H1 (cell line): ENCODE results near the gene TNFRSF18. TPM values are rescaled to one million over a fixed set of nuclear protein-coding genes. Genes with fewer than 3 reads are reported as not detected.

Source experiments
- microRNA counts: library from miRNA; unstranded; fragments of <30 nt; microRNA quantifications from one replicate; lab custom pipeline; 2015
- microRNA-seq, 2 experiments: library from miRNA; unstranded; fragments of <30 nt; microRNA quantifications; one replicate each; pipeline versions ENCODE4 to v1.2.0, GENCODE V29; 2016 to 2020; ENCODE audit warnings: borderline microRNAs expressed in 2 of 2, borderline number of aligned reads in 2 of 2, borderline replicate concordance in 1 of 2
- polyA plus RNA-seq, 7 experiments: library from polyadenylated mRNA; depleted of rRNA in 3 of 7; stranded (reverse) in 5 of 7; unstranded in 2 of 7; fragments of >200 nt in 5 of 7; fragments of 200-250 nt in 2 of 7; gene quantifications; 1 replicate in 5 of 7; 2 replicates in 1 of 7; 4 replicates in 1 of 7; pipeline versions ENCODE4 v1.2.1 to v1.2.3, GENCODE V29; 2011 to 2013; ENCODE audit warnings: missing spikeins in 2 of 7, mixed read lengths in 2 of 7
- small RNA-seq: library from polyadenylated mRNA; stranded (forward); fragments of <200 nt; extraction: miRNeasy Mini kit (QIAGEN cat#:217004); gene quantifications from one replicate; pipeline ENCODE3, GENCODE V24; 2013; ENCODE audit not compliant: insufficient read depth
- total RNA-seq: library from RNA; stranded (reverse); fragmentation: NEBNext Ultra II Directional; extraction: Animal tissue kit (Norgen Biotek cat#: 25700); gene quantifications from 2 replicates; pipeline ENCODE4 v1.2.1, GENCODE V29; 2021

Gene TNFRSF18
- total and polyA plus RNA-seq, 2 of the 8 experiments (the other 6 are each of a cell fraction or from before 2014, with no cell fraction given), result 1.5 to 2.5 TPM

MicroRNAs encoded within 50 kb of the gene (microRNA counts, 767-probe panel; counts per million panel counts)
- microRNA hsa-miR-200a-3p (lab: Ali Mortazavi, UCI) (879 counts per million, percentile 95 among the panel's probes with 10 or more counts), microRNA hsa-miR-200b-3p (lab: Ali Mortazavi, UCI) (879 counts per million, percentile 95 among the panel's probes with 10 or more counts), microRNA hsa-miR-429 (lab: Ali Mortazavi, UCI) (879 counts per million, percentile 95 among the panel's probes with 10 or more counts)

Small RNA genes within 50 kb of the gene (microRNA-seq; reads per million reads assigned to microRNA genes)
- gene MIR200A, result 31.7 to 33.3 reads per million in 2 experiments
- gene MIR200B, result 128 to 269 reads per million in 2 experiments
- 60.7 to 79.8 reads per million in 2 experiments for gene MIR429

Small RNA genes within 50 kb of the gene (small RNA-seq; reads per million reads assigned to genes)
- gene MIR200A (64.1 reads per million, percentile 97 among the genes with 10 or more reads in this experiment), gene MIR200B (1,875 reads per million, percentile 99 among the genes with 10 or more reads in this experiment), gene MIR429 (245 reads per million, percentile 98 among the genes with 10 or more reads in this experiment)

Other genes starting within 250 kb of the TNFRSF18 start
- 130 TPM in 2 replicates for gene NOC2L, start 247.3 kb downstream of the TNFRSF18 start, total RNA-seq
- 74.7 and 115 TPM in 2 replicates for gene NOC2L, start 247.3 kb downstream of the TNFRSF18 start, polyA plus RNA-seq (2011; rRNA removed)
- 30.1 and 32.6 TPM in 2 replicates for gene KLHL17, start 246.0 kb downstream of the TNFRSF18 start, total RNA-seq
- gene KLHL17, start 246.0 kb downstream of the TNFRSF18 start, polyA plus RNA-seq (2011; rRNA removed), result 36.1 and 62.3 TPM in 2 replicates
- 1.5 TPM in 2 replicates for gene PLEKHN1, start 240.1 kb downstream of the TNFRSF18 start, total RNA-seq
- gene PLEKHN1, start 240.1 kb downstream of the TNFRSF18 start, polyA plus RNA-seq (2011; rRNA removed), result 0.39 and 1.2 TPM in 2 replicates
- gene PERM1, start 224.5 kb downstream of the TNFRSF18 start, total RNA-seq, result not detected in 2 replicates
- not detected in 2 replicates for gene PERM1, start 224.5 kb downstream of the TNFRSF18 start, polyA plus RNA-seq (2011; rRNA removed)
- 1.2 and 2.8 TPM in 2 replicates for gene HES4, start 206.5 kb downstream of the TNFRSF18 start, total RNA-seq
- gene HES4, start 206.5 kb downstream of the TNFRSF18 start, polyA plus RNA-seq (2011; rRNA removed), result 3.5 and 12.8 TPM in 2 replicates
- gene ISG15, start 193.1 kb downstream of the TNFRSF18 start, total RNA-seq, result 27.7 and 29.3 TPM in 2 replicates
- 121 and 123 TPM in 2 replicates for gene ISG15, start 193.1 kb downstream of the TNFRSF18 start, polyA plus RNA-seq (2011; rRNA removed)
- gene AGRN, start 186.5 kb downstream of the TNFRSF18 start, total RNA-seq, result 155 and 162 TPM in 2 replicates
- gene AGRN, start 186.5 kb downstream of the TNFRSF18 start, polyA plus RNA-seq (2011; rRNA removed), result 52.3 and 104 TPM in 2 replicates
- gene RNF223, start 132.3 kb downstream of the TNFRSF18 start, total RNA-seq, result not detected in 2 replicates
- gene RNF223, start 132.3 kb downstream of the TNFRSF18 start, polyA plus RNA-seq (2011; rRNA removed), result not detected in 2 replicates
- gene C1orf159, start 90.5 kb downstream of the TNFRSF18 start, total RNA-seq, result 10.9 and 12.4 TPM in 2 replicates
- gene C1orf159, start 90.5 kb downstream of the TNFRSF18 start, polyA plus RNA-seq (2011; rRNA removed), result 10.0 and 15.7 TPM in 2 replicates
- gene TTLL10, start 32.7 kb downstream of the TNFRSF18 start, total RNA-seq, result 1.6 and 1.7 TPM in 2 replicates
- 1.1 and 2.0 TPM in 2 replicates for gene TTLL10, start 32.7 kb downstream of the TNFRSF18 start, polyA plus RNA-seq (2011; rRNA removed)
- gene TNFRSF4, start 7.6 kb upstream of the TNFRSF18 start, total RNA-seq, result not detected in 2 replicates
- gene TNFRSF4, start 7.6 kb upstream of the TNFRSF18 start, polyA plus RNA-seq (2011; rRNA removed), result 0.06 TPM in 1 of 2 replicates, not detected in the other
- gene SDF4, start 25.4 kb upstream of the TNFRSF18 start, total RNA-seq, result 72.2 and 75.6 TPM in 2 replicates
- 45.5 and 69.8 TPM in 2 replicates for gene SDF4, start 25.4 kb upstream of the TNFRSF18 start, polyA plus RNA-seq (2011; rRNA removed)
- 18.2 and 18.4 TPM in 2 replicates for gene B3GALT6, start 25.6 kb upstream of the TNFRSF18 start, total RNA-seq
- 20.4 and 23.1 TPM in 2 replicates for gene B3GALT6, start 25.6 kb upstream of the TNFRSF18 start, polyA plus RNA-seq (2011; rRNA removed)
- 3.7 and 4.9 TPM in 2 replicates for gene C1QTNF12, start 40.1 kb upstream of the TNFRSF18 start, total RNA-seq
- 2.1 and 4.8 TPM in 2 replicates for gene C1QTNF12, start 40.1 kb upstream of the TNFRSF18 start, polyA plus RNA-seq (2011; rRNA removed)
- 67.2 and 67.9 TPM in 2 replicates for gene UBE2J2, start 67.3 kb upstream of the TNFRSF18 start, total RNA-seq
- 33.6 and 47.3 TPM in 2 replicates for gene UBE2J2, start 67.3 kb upstream of the TNFRSF18 start, polyA plus RNA-seq (2011; rRNA removed)
- gene SCNN1D, start 73.8 kb upstream of the TNFRSF18 start, total RNA-seq, result 0.90 and 1.2 TPM in 2 replicates
- 2.5 and 4.1 TPM in 2 replicates for gene SCNN1D, start 73.8 kb upstream of the TNFRSF18 start, polyA plus RNA-seq (2011; rRNA removed)
- 26.5 and 28.3 TPM in 2 replicates for gene ACAP3, start 101.3 kb upstream of the TNFRSF18 start, total RNA-seq
- gene ACAP3, start 101.3 kb upstream of the TNFRSF18 start, polyA plus RNA-seq (2011; rRNA removed), result 14.8 and 30.0 TPM in 2 replicates
- 38.8 and 40.1 TPM in 2 replicates for gene PUSL1, start 102.0 kb upstream of the TNFRSF18 start, total RNA-seq
- 87.4 and 108 TPM in 2 replicates for gene PUSL1, start 102.0 kb upstream of the TNFRSF18 start, polyA plus RNA-seq (2011; rRNA removed)
- 113 and 116 TPM in 2 replicates for gene INTS11, start 118.1 kb upstream of the TNFRSF18 start, total RNA-seq
- gene INTS11, start 118.1 kb upstream of the TNFRSF18 start, polyA plus RNA-seq (2011; rRNA removed), result 243 and 324 TPM in 2 replicates
- gene CPTP, start 118.2 kb upstream of the TNFRSF18 start, total RNA-seq, result 10.6 and 13.3 TPM in 2 replicates
- gene CPTP, start 118.2 kb upstream of the TNFRSF18 start, polyA plus RNA-seq (2011; rRNA removed), result 8.1 and 13.4 TPM in 2 replicates
- 0.11 and 0.19 TPM in 2 replicates for gene TAS1R3, start 124.7 kb upstream of the TNFRSF18 start, total RNA-seq
- 0.03 and 0.16 TPM in 2 replicates for gene TAS1R3, start 124.7 kb upstream of the TNFRSF18 start, polyA plus RNA-seq (2011; rRNA removed)
- 56.0 and 58.9 TPM in 2 replicates for gene DVL1, start 142.8 kb upstream of the TNFRSF18 start, total RNA-seq
- gene DVL1, start 142.8 kb upstream of the TNFRSF18 start, polyA plus RNA-seq (2011; rRNA removed), result 39.4 and 59.8 TPM in 2 replicates
- 10.0 and 10.5 TPM in 2 replicates for gene MXRA8, start 152.0 kb upstream of the TNFRSF18 start, total RNA-seq
- 17.2 and 35.4 TPM in 2 replicates for gene MXRA8, start 152.0 kb upstream of the TNFRSF18 start, polyA plus RNA-seq (2011; rRNA removed)
- 194 TPM in 2 replicates for gene AURKAIP1, start 168.6 kb upstream of the TNFRSF18 start, total RNA-seq
- gene AURKAIP1, start 168.6 kb upstream of the TNFRSF18 start, polyA plus RNA-seq (2011; rRNA removed), result 87.8 and 138 TPM in 2 replicates
- gene CCNL2, start 192.7 kb upstream of the TNFRSF18 start, total RNA-seq, result 120 TPM in 2 replicates
- 79.8 and 121 TPM in 2 replicates for gene CCNL2, start 192.7 kb upstream of the TNFRSF18 start, polyA plus RNA-seq (2011; rRNA removed)
- gene MRPL20, start 200.7 kb upstream of the TNFRSF18 start, total RNA-seq, result 126 and 130 TPM in 2 replicates
- gene MRPL20, start 200.7 kb upstream of the TNFRSF18 start, polyA plus RNA-seq (2011; rRNA removed), result 138 and 151 TPM in 2 replicates
- gene ANKRD65, start 214.7 kb upstream of the TNFRSF18 start, total RNA-seq, result 1.8 and 2.2 TPM in 2 replicates
- gene ANKRD65, start 214.7 kb upstream of the TNFRSF18 start, polyA plus RNA-seq (2011; rRNA removed), result 1.7 and 2.0 TPM in 2 replicates
- 36.6 and 42.0 TPM in 2 replicates for gene VWA1, start 229.1 kb upstream of the TNFRSF18 start, total RNA-seq
- gene VWA1, start 229.1 kb upstream of the TNFRSF18 start, polyA plus RNA-seq (2011; rRNA removed), result 16.0 and 19.5 TPM in 2 replicates
- 1.3 and 2.0 TPM in 2 replicates for gene ATAD3C, start 243.1 kb upstream of the TNFRSF18 start, total RNA-seq
- gene ATAD3C, start 243.1 kb upstream of the TNFRSF18 start, polyA plus RNA-seq (2011; rRNA removed), result 2.7 and 2.8 TPM in 2 replicates